HG03039 (cell line): ENCODE measurements around the gene PROB1.
A peak's percentile ranks its signal among the peaks of the same experiment; 100 is the strongest.
"Not testable (repeated sequence)": the region's sequence is repeated elsewhere in the genome, so short reads cannot be mapped to it uniquely, and the experiment has no call there.

Source experiments
- ATAC-seq: cut with Tn5 transposase; IDR thresholded peaks from one replicate; pipeline ENCODE4 v1.9.1; 2021; ENCODE audit warnings: mild to moderate bottlenecking, moderate library complexity; ENCODE audit not compliant: unreplicated experiment

The PROB1 gene

DNA sequence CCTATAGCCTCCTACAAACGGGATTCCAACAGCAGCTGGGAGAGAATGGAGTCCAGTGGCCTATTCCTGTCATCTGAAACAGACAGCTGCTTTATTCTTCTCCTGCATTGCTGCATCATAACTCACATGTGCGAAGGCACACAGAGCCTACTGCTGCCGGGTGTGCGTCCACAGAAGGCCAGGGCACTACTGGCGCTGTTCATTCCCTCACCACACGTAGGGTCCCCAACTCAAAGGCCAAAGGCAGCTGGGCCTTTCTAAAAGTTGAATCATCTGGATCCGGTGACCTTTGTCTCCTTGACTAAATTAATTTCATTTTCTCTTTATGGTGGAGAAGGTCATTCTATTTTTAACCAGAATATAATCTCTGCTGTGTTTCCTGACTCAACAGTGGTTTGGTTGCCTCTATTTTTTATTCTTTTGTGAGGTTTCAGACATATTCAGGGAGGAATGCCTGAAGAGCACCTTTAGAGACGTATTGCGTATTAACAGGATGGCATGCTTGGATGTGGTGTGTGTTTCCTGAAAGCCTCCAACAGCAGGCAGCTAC is 19.8 kb upstream of the PROB1 start:
- ATAC-seq, result no peak

DNA sequence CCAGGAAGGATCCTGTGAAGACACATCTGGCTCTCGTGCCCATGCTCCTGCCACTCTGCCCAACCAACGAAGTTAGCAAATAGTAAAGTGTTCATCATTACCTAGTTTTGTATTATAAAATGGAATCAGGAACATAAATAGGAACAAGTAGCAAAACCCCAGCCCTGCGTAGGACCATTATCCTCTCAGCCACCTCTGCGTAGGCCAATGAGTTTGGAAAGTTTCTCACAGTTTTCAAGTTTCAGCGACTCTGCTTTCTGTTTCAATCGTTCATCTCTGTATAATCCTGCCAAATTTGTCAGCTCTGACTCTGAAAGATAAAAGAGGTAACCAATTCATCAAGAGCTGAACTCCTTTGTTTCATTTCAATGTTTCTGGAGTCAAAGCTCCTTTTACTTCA is 19.1 kb upstream of the PROB1 start:
- no peak for ATAC-seq

DNA sequence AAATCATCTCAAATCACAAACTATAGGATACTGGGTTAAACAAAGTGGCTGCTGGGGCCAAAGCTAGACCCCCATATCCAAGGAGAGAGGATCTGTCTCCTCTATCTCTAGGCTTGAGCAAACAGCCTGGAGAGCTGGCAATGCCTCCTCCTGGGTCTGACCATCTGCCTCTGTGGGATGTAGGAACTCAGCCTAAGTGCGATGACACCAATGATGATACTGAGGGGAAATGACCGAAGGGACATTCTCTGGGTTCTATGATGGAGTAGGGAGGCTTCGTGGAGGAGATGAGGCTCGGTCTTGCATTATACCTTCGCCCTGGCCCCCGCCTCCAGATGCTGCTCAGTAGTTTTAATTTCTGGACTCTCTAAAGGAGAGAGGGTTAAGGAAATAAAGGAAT is 18.2 kb upstream of the PROB1 start:
- ATAC-seq, result no peak

DNA sequence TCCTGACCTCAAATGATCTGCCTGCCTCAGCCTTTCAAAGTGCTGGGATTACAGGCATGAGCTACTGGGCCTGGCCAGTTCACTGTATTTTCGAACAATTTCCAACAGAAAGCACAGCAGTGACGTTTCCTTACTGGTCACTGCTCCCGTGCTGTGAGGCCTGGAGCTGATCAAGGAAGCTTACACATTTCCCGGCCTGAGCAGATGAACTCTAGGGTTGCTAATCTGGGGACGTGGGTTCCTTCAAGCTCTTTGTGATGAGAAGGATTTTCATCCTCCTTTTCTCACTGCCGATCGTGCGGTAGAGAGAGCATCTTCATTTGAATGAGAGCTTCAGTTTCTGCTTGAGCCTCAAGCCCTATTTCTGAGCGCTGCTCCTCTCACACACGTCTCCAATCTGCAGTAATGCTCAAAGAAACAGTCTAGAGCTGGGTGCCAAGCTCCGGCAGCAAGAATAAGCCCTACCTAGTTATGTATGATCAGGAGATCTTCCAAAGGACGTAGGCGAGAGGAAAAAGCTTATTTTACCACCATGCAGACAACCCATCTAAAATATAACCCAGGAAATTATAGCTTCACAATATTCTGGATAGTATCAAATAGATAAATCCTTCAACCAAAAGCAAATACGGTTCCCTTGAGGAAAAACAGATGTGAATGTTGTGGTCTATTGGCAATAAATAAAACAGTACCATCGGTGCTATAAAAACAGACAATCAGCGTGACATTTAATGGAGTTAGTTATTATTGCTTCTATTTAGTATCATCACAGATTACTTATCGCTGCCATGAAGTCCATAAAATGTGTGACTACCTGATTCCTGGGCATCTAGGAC is 16.3 kb upstream of the PROB1 start:
- no peak for ATAC-seq

DNA sequence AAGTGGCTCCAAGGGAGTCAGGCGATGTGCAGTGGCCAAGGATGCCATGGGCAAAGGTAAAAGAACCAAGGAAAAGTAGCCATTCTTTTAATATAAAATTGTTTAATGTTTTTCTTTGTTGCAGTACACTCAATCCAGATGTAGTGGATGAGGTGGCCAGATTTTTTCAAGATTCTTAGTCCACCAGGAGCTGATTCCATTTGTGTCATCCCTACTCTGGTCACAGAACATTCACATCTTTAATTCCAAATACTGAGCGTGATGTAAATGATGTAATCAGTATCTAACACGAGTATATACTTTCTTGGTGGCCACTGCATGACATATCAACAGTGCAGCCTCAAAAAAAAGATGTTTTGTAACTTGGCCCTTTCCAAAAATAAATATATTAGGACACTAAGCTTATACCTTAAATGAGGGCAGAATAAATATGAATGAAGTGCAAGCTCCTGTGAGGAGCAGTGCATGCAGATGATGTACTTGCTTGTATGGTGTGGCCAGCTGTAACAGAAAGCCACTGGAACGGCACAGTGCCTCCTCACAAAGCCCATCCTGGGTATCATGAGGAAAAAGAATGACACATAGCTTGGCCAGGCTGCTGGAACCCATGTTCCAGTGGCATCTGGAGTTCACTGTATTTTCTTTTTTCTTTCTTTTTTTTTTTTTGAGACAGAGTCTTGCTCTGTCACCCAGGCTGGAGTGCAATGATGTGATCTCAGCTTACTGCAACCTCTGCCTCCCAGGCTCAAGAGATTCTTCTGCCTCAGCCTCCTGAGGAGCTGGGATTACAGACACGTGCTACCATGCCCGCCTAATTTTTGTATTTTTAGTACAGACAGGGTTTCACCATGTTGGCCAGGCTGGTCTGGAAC is 15.5 kb upstream of the PROB1 start:
- ATAC-seq, result no peak

DNA sequence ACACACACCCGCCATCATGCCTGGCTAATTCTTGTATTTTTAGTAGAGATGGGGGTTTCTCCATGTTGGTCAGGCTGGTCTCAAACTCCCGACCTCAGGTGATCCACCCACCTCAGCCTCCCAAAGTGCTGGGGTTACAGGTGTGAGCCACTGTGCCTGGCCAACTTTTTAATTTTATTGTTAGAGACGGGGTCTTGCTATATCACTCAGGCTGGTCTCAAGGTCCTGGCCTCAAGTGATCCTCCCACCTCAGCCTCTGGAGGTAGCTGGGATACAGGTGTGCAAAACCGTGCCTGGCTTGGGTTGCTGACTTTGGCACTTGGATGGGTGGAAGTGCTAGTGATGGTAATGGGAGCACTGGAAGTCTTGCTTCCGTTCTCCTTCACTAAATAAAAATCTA is 14.2 kb upstream of the PROB1 start:
- not testable (repeated sequence) for ATAC-seq

DNA sequence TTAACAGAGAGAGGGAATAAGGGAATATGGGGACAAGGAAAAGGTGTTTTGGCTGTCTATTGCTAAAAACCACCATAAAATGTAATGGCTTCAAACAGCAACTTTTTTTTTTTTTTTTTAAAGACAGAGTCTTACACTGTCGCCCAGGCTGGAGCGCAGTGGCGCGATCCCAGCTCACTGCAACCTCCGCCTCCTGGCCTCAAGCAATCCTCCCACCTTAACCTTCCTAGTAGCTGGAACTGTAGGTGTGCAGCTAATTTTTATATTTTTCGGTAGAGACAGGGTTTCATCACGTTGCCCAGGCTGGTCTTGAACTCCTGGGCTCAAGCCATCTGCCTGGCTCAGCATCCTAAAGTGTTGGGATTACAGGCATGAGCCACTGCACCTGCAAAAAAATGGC is 13.3 kb upstream of the PROB1 start:
- no peak for ATAC-seq

DNA sequence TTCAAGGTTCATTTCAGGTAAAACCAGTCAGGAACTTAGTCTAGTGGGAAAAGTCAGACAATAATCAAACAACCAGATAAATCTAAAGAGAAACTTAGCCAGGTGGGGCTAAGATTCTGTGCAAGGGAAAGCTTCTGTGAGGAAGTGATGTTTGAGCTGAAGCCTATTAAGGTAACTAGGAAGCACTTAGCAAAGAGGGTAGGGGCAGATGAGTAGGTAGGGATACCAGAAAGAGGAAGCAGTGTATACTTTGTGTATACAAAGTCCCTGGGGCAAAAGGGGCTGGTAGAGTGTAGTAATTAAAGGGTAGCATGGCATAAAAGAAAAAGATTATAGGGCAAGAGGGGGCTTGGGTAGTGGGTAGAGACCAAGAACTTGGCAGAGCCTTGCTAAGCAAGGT is 12.6 kb upstream of the PROB1 start:
- ATAC-seq, result no peak

DNA sequence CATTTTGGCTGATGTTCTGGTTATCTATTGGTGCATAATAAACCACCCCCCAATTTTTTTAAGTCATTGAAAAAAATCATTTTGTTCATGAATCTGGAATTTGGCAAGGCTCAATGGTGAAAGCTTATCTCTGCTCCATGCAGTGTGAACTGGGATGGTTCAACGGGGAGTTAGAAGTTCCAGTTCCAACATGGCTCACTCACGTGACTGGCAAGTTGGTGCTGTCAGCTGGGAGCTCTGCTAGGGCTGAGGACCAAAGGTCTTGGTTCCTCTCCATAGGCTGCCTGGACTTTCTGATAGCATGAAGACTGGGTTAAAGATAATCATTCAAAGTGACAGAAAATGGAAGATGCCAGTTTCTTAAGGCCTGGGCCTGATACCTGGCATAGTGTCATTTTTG is 12.1 kb upstream of the PROB1 start:
- ATAC-seq, result no peak

DNA sequence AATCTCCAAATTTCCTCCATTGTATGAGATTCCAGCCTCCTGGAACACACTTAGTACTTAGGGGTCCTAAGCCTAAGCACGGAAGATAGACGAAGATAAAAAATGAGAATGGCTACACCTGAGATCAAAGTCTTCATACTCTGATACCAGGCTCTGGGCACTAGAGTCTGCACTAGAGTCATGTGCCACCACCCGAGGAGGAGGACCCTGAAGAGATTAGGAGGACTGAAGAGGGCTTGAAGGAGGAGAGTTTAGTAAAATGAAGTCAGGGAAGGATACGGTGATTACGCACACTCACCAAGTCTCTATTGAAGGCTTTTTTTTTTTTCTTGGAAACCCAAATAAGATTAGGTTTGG is 9.6 kb upstream of the PROB1 start:
- no peak for ATAC-seq

DNA sequence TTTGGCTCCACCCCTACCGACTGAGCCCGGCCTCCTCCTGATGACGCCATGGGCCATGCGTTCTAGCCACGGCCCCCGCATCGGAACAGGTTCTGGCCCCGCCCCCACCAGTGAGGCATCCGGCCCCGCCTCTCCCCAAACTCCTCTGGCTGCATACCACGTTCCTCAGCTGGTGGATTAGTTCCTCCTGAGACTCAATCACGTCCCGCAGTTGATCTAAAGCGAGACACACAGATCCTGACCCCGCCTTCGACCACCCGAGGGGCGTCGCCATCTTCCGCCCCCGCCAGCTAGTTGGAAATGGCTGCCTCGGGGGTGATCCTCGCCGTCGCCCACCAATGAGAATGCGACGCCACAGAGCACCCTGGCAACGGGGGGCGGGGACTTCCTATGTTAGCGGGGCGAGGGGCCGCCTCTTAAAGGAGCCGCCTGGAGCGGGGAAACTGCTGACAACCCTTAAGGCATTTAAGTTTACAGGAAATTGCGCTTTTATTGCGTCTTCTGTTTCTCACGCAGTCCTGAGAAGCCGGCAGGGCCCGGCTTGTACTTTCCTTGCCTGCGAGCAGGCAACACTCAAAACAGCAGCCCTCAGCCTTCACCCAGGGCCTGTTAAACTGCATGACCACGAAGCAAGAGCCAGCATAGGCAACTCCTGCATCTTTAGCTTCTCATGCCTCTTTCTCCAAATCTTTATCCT is 9.0 kb upstream of the PROB1 start, which contains the start of gene SPATA24:
TSS of gene SPATA24 (minus strand) at position 303 of the 697 bp plus-strand sequence. CDS start at position 274, 29 bp downstream.
- peak; percentile 71 for ATAC-seq

DNA sequence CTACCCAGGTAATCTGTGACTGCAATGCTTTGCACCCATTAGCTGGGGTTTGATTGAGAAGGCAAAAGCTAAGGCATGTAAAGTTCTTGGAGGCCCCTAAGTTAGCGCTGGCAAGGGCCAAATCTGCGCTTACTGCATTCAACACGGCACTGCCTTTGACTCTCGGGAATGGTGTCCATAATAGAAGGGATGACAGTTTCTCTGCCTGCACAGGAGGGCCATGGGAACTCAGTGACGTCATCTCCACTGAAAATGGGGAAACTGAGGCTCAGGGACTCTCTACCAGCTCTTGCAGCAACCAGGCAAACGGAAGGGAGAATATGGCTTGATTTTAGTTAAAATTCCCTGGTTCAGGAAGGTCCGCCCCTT is 8.5 kb upstream of the PROB1 start:
- no peak for ATAC-seq

DNA sequence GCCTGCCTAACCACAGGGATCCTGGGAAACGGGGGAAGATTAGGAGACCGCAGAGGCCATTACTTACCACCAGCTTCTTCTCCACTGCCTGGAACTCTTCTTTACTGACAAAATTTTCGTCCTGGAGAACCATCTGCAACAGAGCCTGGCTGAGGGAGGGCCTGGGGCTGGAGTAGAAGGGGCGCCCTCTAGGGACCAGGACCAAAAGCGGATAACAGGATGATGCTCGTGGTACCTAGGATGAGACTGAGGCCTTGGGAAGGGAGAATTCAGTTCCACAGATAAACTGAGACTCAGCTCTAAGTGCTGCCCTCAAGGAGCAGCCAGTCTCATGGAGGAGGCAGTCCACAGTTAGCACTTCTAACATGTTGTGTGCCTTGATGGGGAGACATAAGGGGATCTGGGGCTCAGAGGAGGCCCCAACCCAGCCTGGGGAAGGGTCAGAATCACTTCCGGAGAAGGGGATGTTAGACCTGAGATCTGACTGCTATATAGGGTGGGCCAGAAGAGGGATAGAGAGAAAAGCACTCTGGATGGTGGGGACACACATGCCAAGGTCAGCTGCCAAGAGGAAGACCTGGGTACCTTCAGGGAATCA is 7.8 kb upstream of the PROB1 start:
- ATAC-seq, result no peak

DNA sequence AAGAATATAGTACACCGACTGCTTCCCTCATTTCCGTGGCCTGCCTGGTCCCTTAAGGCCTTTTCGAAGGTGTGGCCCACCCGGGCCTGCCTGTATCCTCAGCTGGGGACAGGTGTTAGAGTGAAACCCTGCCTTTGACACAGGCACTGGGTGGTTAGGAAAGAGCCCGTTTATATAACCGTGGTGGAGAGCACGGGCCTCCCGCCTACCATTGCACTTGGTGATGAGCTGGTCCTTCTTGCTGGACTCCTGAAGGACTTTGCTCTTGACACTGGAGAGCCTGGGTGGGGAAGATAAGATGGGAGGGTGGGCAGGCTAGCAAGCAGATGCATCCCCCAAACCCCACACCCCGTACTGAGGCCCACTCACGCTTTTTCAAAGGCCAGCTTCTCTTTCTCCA is 6.6 kb upstream of the PROB1 start:
- no peak for ATAC-seq

DNA sequence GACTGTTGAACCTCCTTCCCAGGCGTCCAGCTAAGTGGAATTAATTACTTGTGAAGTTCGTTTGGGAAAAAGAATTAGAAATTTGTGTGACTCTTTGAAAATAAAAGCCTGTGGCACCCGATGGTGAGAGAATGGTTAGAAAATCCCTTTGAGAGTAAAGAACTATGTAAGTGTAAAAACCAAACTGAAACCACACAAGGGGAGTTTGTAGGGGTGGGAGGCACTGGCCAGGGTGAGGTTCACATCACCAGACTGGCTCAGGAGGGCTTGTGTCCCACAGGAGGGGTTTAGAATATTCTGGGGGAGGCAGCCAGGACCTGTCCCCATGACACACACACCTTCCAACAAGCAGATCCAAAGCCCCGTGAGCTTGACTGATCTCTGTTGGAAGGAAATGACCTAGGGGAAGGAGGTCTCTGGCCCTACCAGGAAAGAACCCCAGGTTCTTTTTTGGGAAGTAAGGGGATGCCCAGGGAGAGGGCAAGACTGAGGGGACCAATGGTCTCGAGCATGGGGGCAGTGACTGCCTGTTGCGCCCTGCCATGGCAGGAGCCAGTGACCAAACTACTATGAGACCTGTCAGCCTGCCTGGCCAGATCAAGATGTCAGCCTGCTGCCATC is 4.7 kb upstream of the PROB1 start:
- peak; percentile 34 for ATAC-seq

DNA sequence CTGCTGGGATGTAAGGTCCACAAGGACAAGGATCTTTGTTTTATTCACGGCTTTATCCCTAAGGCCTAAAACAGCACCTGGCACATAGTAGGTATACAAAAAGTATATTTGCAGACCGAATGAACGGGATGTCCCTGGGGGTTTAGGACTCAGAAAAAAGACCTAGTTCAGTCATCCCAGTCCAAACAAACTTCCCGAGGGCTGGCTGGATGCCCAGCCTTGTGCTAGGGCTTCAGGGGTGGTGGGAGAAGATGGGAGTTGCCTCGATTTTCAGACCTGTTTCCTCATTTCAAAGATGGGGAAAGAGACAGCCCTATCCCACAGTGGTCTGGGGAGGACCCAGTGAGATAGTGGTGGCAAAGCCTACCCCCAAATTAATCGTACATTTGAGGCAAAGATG is 3.0 kb upstream of the PROB1 start:
- no peak for ATAC-seq

DNA sequence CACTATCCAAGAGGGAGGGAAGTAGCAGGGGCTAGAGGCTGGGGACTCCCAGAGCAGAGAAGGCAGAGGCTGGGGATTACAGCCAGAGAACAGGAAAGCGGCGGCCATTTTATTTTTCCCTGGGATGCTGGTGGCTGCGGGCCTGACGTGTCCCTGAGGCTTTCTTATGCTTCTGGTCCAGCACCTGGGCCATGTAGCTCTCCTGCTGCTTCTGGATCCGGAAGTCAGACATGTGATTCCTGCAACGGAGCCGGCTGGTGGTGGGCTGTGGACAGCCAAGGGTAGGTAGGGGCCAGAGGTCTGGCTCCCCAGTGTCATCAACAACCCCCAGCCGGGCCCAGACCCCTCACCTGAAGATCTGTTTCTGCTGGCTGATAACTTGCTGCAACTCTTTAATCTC is 1.8 kb upstream of the PROB1 start:
- no peak for ATAC-seq

DNA sequence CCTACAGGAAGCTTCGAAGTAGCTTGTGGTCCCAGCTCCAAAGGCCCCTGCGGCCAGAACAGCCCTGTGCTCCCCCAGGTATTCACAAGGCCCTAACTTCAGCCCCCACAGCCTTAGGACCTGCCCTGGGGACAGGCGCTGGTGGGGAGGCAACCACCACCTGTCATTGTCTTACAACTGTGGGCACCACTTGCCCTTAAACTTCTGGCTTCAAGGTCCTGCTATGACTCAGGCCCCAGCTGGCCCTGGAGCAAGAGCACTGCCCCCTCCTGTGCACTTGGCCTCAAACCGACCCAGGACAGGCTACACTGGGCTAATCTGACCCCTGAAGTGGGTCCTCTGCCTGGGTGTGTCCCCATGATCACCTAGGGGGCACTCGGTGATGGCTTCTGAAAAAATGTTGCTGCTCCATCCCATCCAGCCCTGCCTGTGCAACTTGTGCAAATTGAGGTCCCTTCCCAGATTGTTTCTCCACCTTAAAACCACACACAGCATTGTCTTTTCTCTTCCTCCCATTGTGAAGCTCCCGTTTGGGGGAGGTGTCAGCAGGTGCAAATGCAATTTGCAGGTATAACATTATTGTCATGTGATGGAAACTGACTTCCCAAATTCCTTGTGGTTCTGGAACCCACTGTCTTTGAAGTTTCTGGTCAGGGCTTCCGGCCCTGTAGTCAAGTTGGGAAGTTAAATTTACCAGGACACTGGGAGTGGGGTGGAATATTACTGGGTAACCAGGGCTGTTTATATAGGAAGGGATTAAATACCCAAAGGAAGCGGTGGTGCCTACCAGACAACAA is 1.1 kb upstream of the PROB1 start:
- ATAC-seq, result no peak

DNA sequence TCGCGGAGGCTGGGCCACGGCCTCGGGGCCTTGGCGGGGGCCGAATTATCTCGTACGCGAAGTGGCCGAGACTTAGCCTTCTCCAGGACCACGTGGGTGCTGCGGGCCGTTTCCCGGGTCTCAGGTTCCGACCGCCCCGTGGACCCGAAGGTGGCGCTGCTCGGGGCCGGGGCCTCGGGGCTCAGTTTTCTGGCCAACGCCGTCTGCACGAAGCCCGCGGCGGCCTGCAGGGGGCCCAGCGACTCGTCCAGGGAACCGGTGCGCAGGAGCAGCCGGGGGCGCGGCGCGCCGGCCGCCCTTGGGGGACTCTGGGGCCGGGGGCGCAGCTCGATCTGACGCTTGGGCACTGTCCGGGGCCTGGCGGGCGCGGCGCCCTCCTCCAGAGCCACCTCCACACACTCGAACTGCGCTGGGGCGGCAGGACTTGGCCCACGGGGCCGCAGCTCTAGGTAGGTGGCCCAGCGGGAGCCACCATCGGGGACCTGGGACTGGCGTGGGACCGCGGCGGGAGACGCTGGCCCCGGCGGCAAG is 716 bp downstream of the PROB1 start:
- ATAC-seq, result no peak
